GM12878 (cell line): ENCODE data around the gene CLEC2B. TPM values are rescaled to one million over a fixed set of nuclear protein-coding genes. Genes with fewer than 3 reads are reported as not detected.

ENCODE experiments used
- ATAC-seq: fragments of 200-7000 bp; cut with Tn5 transposase; 3 replicates; pipeline ENCODE4 v1.9.1; 2020; ENCODE audit warnings: mild to moderate bottlenecking, moderate library complexity
- BruUV-seq: library from RNA; stranded (reverse); fragments of 400-500 nt; replicated peaks from 2 replicates; lab custom pipeline; 2021; lab: Mats Ljungman, UMichigan
- CTCF ChIA-PET: fragments of 300-600 bp; sonication (Branson Sonifier 250); formaldehyde crosslinking; extraction: SDS; loops from one replicate; lab custom pipeline; 2021; ENCODE audit warnings: inconsistent platforms; lab: Yijun Ruan, JAX
- POLR2A ChIA-PET: fragments of 350-600 bp; formaldehyde crosslinking; extraction: SDS; loops from one replicate; lab custom pipeline; 2021; ENCODE audit warnings: inconsistent platforms; lab: Charles Lee
- RAD21 ChIA-PET: fragments of 300-600 bp; sonication (Branson Sonifier 250); formaldehyde crosslinking; loops from one replicate; lab custom pipeline; 2023; ENCODE audit warnings: antibody characterized with exemption; ENCODE audit not compliant: unreplicated experiment; lab: Charles Lee
- SMC1A ChIA-PET: fragments of 300-600 bp; sonication (Branson Sonifier 250); formaldehyde crosslinking; loops from one replicate; lab custom pipeline; 2023; ENCODE audit not compliant: unreplicated experiment, uncharacterized antibody; lab: Charles Lee
- DNase-seq: peaks from one replicate; pipeline ENCODE4 v3.0.0-alpha.2; 2011; ENCODE audit warnings: low read depth, low spot score
- FAIRE-seq: peaks from 3 replicates; lab custom pipeline; 2011; peaks lifted over from hg19 to GRCh38; lab: Jason Lieb, UNC
- H2AFZ ChIP-seq: 2 replicates; pipeline ENCODE4 v1.6.0; 2011; ENCODE audit warnings: low read depth, low read length, control low read depth; ENCODE audit not compliant: control insufficient read depth
- H3K27ac ChIP-seq: 2 replicates; pipeline ENCODE4 v1.5.1; 2011; ENCODE audit warnings: control low read depth; ENCODE audit not compliant: control insufficient read depth, insufficient read depth
- H3K27me3 ChIP-seq, 2 experiments: replicated peaks in 1 of 2; 2 replicates each; pipeline versions ENCODE4 v1.6.0 to v1.6.1; 2011; ENCODE audit warnings: low read length in 1 of 2; ENCODE audit not compliant: control insufficient read depth in 2 of 2, insufficient read depth in 2 of 2
- H3K36me3 ChIP-seq, 2 experiments: 2 replicates each; pipeline ENCODE4 v1.5.1; 2011; ENCODE audit warnings: low read length in 1 of 2; ENCODE audit not compliant: control insufficient read depth in 2 of 2, insufficient read depth in 2 of 2
- H3K4me1 ChIP-seq: 2 replicates; pipeline ENCODE4 v1.6.1; 2011; ENCODE audit warnings: mild to moderate bottlenecking, low read length, moderate library complexity, mixed read lengths; ENCODE audit not compliant: control insufficient read depth, insufficient read depth
- H3K4me2 ChIP-seq: 2 replicates; pipeline ENCODE4 v1.6.0; 2011; ENCODE audit warnings: control low read depth; ENCODE audit not compliant: control insufficient read depth, insufficient read depth
- H3K4me3 ChIP-seq: fragments of 200-600 bp; sonication (generic); 2 replicates; pipeline ENCODE4 v1.5.1; 2016
- H3K79me2 ChIP-seq: 2 replicates; pipeline ENCODE4 v1.6.0; 2011; ENCODE audit warnings: low read length; ENCODE audit not compliant: control insufficient read depth, insufficient read depth
- H3K9ac ChIP-seq: 2 replicates; pipeline ENCODE4 v1.8.0; 2011; ENCODE audit warnings: low read length, control low read depth, mixed read lengths; ENCODE audit not compliant: control insufficient read depth, insufficient read depth
- H3K9me3 ChIP-seq: replicated peaks from 3 replicates; pipeline ENCODE4 v1.5.1; 2011; ENCODE audit warnings: mild to moderate bottlenecking, low read length; ENCODE audit not compliant: control insufficient read depth, insufficient read depth
- H4K20me1 ChIP-seq: 2 replicates; pipeline ENCODE4 v1.6.0; 2011; ENCODE audit not compliant: control insufficient read depth, insufficient read depth
- BRCA1 ChIP-seq: IDR thresholded peaks from 2 replicates; pipeline ENCODE4 v1.6.1; 2011; ENCODE audit warnings: low read depth, low read length, improper control_type of control experiment
- MXI1 ChIP-seq: fragments of 150-350 bp; IDR thresholded peaks from 2 replicates; pipeline ENCODE4 v1.6.1; 2011; ENCODE audit warnings: low read depth, mild to moderate bottlenecking, inconsistent platforms, low read length, improper control_type of control experiment
- NR2F1 ChIP-seq: fragments of 450-650 bp; conservative IDR thresholded peaks from 2 replicates; pipeline ENCODE4 v1.6.1; 2017; ENCODE audit warnings: mild to moderate bottlenecking
- PML ChIP-seq: IDR thresholded peaks from 2 replicates; pipeline ENCODE4 v1.6.1; 2012; ENCODE audit warnings: low read length, inconsistent platforms
- POLR2AphosphoS5 ChIP-seq: IDR thresholded peaks from 2 replicates; pipeline ENCODE4 v1.6.1; 2011; ENCODE audit warnings: mild to moderate bottlenecking, low read length, inconsistent platforms
- SIX5 ChIP-seq: IDR thresholded peaks from 2 replicates; pipeline ENCODE4 v1.6.1; 2011; ENCODE audit warnings: mild to moderate bottlenecking, low read depth, low read length, moderate library complexity; ENCODE audit not compliant: severe bottlenecking
- SREBF1 ChIP-seq: IDR thresholded peaks from 2 replicates; pipeline ENCODE4 v1.6.1; 2012; ENCODE audit warnings: mild to moderate bottlenecking, low read length
- TARDBP ChIP-seq: IDR thresholded peaks from 2 replicates; pipeline ENCODE4 v1.6.1; 2016; ENCODE audit warnings: borderline replicate concordance
- TCF3 ChIP-seq: IDR thresholded peaks from 2 replicates; pipeline ENCODE4 v1.6.1; 2012; ENCODE audit warnings: low read depth, mild to moderate bottlenecking, low read length, borderline replicate concordance; ENCODE audit not compliant: insufficient read depth
- WGBS: methylation state at CpG from one replicate; pipeline ENCODE4 v1.1.6; 2016; ENCODE audit warnings: low lambda C conversion rate; ENCODE audit not compliant: insufficient replicate concordance, insufficient coverage; ENCODE audit errors: missing lambda C conversion rate; 5-methylcytosine and 5-hydroxymethylcytosine counted together
- in situ Hi-C: fragments of 300-500 bp; cut with MboI; formaldehyde crosslinking; loops from 9 replicates; pipeline ENCODE4 v1.14.3; 2018; ENCODE audit warnings: mixed read lengths
- intact Hi-C: fragments of 100-400 bp; cut with micrococcal nuclease; formaldehyde crosslinking; loops from one replicate; pipeline ENCODE4 v1.14.2; 2022; ENCODE audit not compliant: unreplicated experiment
- polyA plus RNA-seq, 11 experiments: library from polyadenylated mRNA; depleted of rRNA in 4 of 11; unstranded in 6 of 11; stranded (reverse) in 5 of 11; fragments of >200 nt; fragmentation: Nextera tagmentation in 4 of 11; fragmentation: Illumina TruSeq in 1 of 11; extraction: Ambion mirVana in 4 of 11; extraction: Trizol in 1 of 11; gene quantifications; 1 replicate in 1 of 11; 2 replicates in 10 of 11; pipeline versions ENCODE4 v1.2.1 to v1.2.3, GENCODE V29; 2011 to 2016; ENCODE audit warnings: inconsistent platforms in 2 of 11, missing spikeins in 2 of 11, low read depth in 1 of 11
- total RNA-seq, 4 experiments: library from RNA; depleted of rRNA in 3 of 4; stranded (reverse); fragments of >200 nt in 3 of 4; fragmentation: Illumina TruSeq in 1 of 4; extraction: Trizol in 1 of 4; gene quantifications; 2 replicates each; pipeline versions ENCODE4 v1.2.1 to v1.2.3, GENCODE V29; 2013 to 2021
- TF ChIP-seq, protein P1 (sequence below): fragments of 450-650 bp; IDR thresholded peaks from 2 replicates; pipeline ENCODE4 v1.6.1; 2016; ENCODE audit warnings: mild to moderate bottlenecking, moderate library complexity, borderline replicate concordance
- TF ChIP-seq, protein P2 (sequence below), 3 experiments: IDR thresholded peaks in 2 of 3; conservative IDR thresholded peaks in 1 of 3; 2 replicates each; pipeline ENCODE4 v1.5.1; 2011; ENCODE audit warnings: low read depth in 3 of 3, low read length in 3 of 3, mild to moderate bottlenecking in 3 of 3, control low read depth in 2 of 3, moderate library complexity in 2 of 3, inconsistent platforms in 1 of 3, mixed read lengths in 1 of 3; ENCODE audit not compliant: control insufficient read depth in 2 of 3, insufficient read depth in 1 of 3; ENCODE audit errors: extremely low read depth in 1 of 3
- TF ChIP-seq, protein P3 (sequence below): fragments of 450-650 bp; IDR thresholded peaks from 2 replicates; pipeline ENCODE4 v1.6.1; 2016; ENCODE audit warnings: mild to moderate bottlenecking
- TF ChIP-seq, protein P4 (sequence below): fragments of 450-650 bp; IDR thresholded peaks from 2 replicates; pipeline ENCODE4 v1.6.1; 2018; ENCODE audit warnings: borderline replicate concordance, mild to moderate bottlenecking; ENCODE audit not compliant: partially characterized antibody

CLEC2B gene
- total and polyA plus RNA-seq, 10 of the 15 experiments (the other 5 are each of a cell fraction or from before 2014, with no cell fraction given): 7.1 to 21.6 (median 12.0) TPM

DNA sequence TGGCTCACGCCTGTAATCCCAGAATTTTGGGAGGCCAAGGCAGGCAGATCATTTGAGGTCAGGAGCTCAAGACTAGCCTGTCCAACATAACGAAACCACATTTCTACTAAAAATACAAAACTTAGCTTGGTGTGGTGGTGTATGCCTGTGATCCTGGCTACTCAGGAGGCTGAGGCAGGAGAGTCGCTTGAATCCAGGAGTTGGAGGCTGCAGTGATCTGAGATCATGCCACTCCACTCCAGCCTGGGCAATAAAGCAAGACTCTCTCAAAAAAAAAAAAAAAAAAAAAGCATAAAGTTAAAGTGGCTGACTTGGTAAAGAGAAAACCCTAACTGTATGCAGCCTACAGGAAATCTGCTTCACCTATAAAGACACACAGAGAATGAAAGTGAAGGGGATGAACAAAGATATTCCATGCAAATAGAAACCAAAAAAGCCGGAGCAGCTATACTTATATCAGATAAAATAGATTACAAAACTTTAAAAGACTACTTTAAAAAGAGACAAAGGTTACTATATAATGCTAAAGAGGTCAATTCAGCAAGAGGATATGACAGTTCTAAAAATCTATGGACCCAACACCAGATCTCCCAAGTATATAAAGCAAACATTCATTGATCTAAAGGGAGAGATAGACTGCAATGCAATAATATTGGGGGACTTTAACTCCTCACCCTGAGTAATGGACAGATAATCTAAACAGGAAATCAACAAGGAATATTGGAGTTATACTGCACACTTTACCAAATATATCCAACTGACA lies 4.1 kb downstream of the CLEC2B start:
- 42% methylated on average over 4 of the region's 4 CpGs for WGBS
- SMC1A ChIA-PET: no interaction called here
- H3K27me3 ChIP-seq: no peaks in the 10 kb centered on the region
- no peaks in the 10 kb centered on the region for H4K20me1 ChIP-seq
- 0 out of 2 replicates have a peak overlapping the region, but pooled peaks have one; percentile 26 for H3K4me3 ChIP-seq
- CTCF ChIA-PET: no interaction called here
- intact Hi-C loops (loop anchor here (5.0 kb wide), 1 partner anchor 113 kb away; no protein-coding TSS in a partner anchor), in situ Hi-C loops (no loop called here)
- DNase-seq: no peak
- no TSS peak for BruUV-seq
- H3K36me3 ChIP-seq: no peaks in the 10 kb centered on the region
- RAD21 ChIA-PET: interaction anchor here (0.7 to 1.0 kb wide), 2 partner anchors 104 to 182 kb away, joined by 3 to 4 read pairs; partner anchors contain the start of gene CD69
- no peak overlapping the region for H2AFZ ChIP-seq
- peak overlapping the region; percentile 25 for H3K4me2 ChIP-seq
- H3K27ac ChIP-seq: no peak overlapping the region
- H3K9ac ChIP-seq: no peak overlapping the region
- no peaks in the 10 kb centered on the region; the same call in 2 of the 3 replicates for H3K9me3 ChIP-seq
- FAIRE-seq: no peak
- ATAC-seq: peak; percentile 43
- H3K4me1 ChIP-seq: no peaks in the 10 kb centered on the region
- POLR2A ChIA-PET: no interaction called here
- H3K79me2 ChIP-seq: peaks cover 12% of the 10 kb centered on the region
- TF ChIP-seq SREBF1: no peak
- no peak for TF ChIP-seq PML
- TF ChIP-seq, protein P1, sequence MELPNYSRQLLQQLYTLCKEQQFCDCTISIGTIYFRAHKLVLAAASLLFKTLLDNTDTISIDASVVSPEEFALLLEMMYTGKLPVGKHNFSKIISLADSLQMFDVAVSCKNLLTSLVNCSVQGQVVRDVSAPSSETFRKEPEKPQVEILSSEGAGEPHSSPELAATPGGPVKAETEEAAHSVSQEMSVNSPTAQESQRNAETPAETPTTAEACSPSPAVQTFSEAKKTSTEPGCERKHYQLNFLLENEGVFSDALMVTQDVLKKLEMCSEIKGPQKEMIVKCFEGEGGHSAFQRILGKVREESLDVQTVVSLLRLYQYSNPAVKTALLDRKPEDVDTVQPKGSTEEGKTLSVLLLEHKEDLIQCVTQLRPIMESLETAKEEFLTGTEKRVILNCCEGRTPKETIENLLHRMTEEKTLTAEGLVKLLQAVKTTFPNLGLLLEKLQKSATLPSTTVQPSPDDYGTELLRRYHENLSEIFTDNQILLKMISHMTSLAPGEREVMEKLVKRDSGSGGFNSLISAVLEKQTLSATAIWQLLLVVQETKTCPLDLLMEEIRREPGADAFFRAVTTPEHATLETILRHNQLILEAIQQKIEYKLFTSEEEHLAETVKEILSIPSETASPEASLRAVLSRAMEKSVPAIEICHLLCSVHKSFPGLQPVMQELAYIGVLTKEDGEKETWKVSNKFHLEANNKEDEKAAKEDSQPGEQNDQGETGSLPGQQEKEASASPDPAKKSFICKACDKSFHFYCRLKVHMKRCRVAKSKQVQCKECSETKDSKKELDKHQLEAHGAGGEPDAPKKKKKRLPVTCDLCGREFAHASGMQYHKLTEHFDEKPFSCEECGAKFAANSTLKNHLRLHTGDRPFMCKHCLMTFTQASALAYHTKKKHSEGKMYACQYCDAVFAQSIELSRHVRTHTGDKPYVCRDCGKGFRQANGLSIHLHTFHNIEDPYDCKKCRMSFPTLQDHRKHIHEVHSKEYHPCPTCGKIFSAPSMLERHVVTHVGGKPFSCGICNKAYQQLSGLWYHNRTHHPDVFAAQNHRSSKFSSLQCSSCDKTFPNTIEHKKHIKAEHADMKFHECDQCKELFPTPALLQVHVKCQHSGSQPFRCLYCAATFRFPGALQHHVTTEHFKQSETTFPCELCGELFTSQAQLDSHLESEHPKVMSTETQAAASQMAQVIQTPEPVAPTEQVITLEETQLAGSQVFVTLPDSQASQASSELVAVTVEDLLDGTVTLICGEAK: no peak
- TF ChIP-seq TARDBP: no peak
- TF ChIP-seq, protein P2, sequence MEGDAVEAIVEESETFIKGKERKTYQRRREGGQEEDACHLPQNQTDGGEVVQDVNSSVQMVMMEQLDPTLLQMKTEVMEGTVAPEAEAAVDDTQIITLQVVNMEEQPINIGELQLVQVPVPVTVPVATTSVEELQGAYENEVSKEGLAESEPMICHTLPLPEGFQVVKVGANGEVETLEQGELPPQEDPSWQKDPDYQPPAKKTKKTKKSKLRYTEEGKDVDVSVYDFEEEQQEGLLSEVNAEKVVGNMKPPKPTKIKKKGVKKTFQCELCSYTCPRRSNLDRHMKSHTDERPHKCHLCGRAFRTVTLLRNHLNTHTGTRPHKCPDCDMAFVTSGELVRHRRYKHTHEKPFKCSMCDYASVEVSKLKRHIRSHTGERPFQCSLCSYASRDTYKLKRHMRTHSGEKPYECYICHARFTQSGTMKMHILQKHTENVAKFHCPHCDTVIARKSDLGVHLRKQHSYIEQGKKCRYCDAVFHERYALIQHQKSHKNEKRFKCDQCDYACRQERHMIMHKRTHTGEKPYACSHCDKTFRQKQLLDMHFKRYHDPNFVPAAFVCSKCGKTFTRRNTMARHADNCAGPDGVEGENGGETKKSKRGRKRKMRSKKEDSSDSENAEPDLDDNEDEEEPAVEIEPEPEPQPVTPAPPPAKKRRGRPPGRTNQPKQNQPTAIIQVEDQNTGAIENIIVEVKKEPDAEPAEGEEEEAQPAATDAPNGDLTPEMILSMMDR (IDR thresholded peaks at IDR 0.05 in 2 of 3, conservative IDR thresholded peaks at IDR 0.05 in 1 of 3; ENCODE audit: control insufficient read depth in 2 of 3, extremely low read depth in 1 of 3, insufficient read depth in 1 of 3, low read depth in 3 of 3, low read length in 3 of 3): no peak
- TF ChIP-seq, protein P3, sequence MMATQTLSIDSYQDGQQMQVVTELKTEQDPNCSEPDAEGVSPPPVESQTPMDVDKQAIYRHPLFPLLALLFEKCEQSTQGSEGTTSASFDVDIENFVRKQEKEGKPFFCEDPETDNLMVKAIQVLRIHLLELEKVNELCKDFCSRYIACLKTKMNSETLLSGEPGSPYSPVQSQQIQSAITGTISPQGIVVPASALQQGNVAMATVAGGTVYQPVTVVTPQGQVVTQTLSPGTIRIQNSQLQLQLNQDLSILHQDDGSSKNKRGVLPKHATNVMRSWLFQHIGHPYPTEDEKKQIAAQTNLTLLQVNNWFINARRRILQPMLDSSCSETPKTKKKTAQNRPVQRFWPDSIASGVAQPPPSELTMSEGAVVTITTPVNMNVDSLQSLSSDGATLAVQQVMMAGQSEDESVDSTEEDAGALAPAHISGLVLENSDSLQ: no peak
- TF ChIP-seq MXI1: no peak
- TF ChIP-seq NR2F1: no peak
- no peak for TF ChIP-seq POLR2AphosphoS5
- TF ChIP-seq TCF3: no peak
- TF ChIP-seq BRCA1: no peak
- no peak for TF ChIP-seq SIX5
- TF ChIP-seq, protein P4, sequence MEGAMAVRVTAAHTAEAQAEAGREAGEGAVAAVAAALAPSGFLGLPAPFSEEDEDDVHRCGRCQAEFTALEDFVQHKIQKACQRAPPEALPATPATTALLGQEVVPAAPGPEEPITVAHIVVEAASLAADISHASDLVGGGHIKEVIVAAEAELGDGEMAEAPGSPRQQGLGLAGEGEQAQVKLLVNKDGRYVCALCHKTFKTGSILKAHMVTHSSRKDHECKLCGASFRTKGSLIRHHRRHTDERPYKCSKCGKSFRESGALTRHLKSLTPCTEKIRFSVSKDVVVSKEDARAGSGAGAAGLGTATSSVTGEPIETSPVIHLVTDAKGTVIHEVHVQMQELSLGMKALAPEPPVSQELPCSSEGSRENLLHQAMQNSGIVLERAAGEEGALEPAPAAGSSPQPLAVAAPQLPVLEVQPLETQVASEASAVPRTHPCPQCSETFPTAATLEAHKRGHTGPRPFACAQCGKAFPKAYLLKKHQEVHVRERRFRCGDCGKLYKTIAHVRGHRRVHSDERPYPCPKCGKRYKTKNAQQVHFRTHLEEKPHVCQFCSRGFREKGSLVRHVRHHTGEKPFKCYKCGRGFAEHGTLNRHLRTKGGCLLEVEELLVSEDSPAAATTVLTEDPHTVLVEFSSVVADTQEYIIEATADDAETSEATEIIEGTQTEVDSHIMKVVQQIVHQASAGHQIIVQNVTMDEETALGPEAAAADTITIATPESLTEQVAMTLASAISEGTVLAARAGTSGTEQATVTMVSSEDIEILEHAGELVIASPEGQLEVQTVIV: no peak
